ENCODE results near the gene GP5. TPM values are rescaled to one million over a fixed set of nuclear protein-coding genes. Genes with fewer than 3 reads are reported as not detected.

GP5 gene
- total RNA-seq, 4 donors from 2014 or later, result 0.17 to 0.34 TPM; not detected in 2

- WGBS, result 83% methylated on average over 7 of the region's 7 CpGs
- H3K4me1 ChIP-seq, result no peaks in the 10 kb centered on the region
- intact Hi-C loops (cut with DNase I), result no loop called here
- DNase-seq (ENCODE audit: extremely low spot score), result no peak
- no peak overlapping the region for H3K4me3 ChIP-seq
- H3K27ac ChIP-seq (replicated peaks in 1 of 4), result no peak overlapping the region
- H3K27me3 ChIP-seq, result peaks cover 0 to 6% (median 0%) of the 10 kb centered on the region in 4 donors
- no peaks in the 10 kb centered on the region for H3K36me3 ChIP-seq
- no peak for TF ChIP-seq POLR2AphosphoS5 (IDR thresholded peaks at IDR 0.05)
- no peak for TF ChIP-seq CTCF (IDR thresholded peaks at IDR 0.05)
- TF ChIP-seq EP300 (IDR thresholded peaks at IDR 0.05), result no peak
- TF ChIP-seq POLR2A (IDR thresholded peaks at IDR 0.05; ENCODE audit: low read depth), result no peak
- no peaks in the 10 kb centered on the region for H3K9me3 ChIP-seq
Measured at GRCh38 chr3:194355379-194355778, 43.7 kb downstream of the GP5 start.

- H3K36me3 ChIP-seq, result no peaks in the 10 kb centered on the region
- H3K27me3 ChIP-seq, result peaks cover 0 to 6% (median 0%) of the 10 kb centered on the region in 4 donors
- no peaks in the 10 kb centered on the region for H3K9me3 ChIP-seq
- no peak for TF ChIP-seq POLR2AphosphoS5 (IDR thresholded peaks at IDR 0.05)
- TF ChIP-seq POLR2A (IDR thresholded peaks at IDR 0.05; ENCODE audit: low read depth), result no peak
- no peak for TF ChIP-seq EP300 (IDR thresholded peaks at IDR 0.05)
- TF ChIP-seq CTCF (IDR thresholded peaks at IDR 0.05), result no peak
- intact Hi-C loops (cut with DNase I), result no loop called here
- no peaks in the 10 kb centered on the region for H3K4me1 ChIP-seq
- H3K27ac ChIP-seq (replicated peaks in 1 of 4), result no peak overlapping the region
- 61% methylated on average over 2 of the region's 2 CpGs for WGBS
- DNase-seq (ENCODE audit: extremely low spot score), result no peak
- H3K4me3 ChIP-seq, result no peak overlapping the region
Measured at GRCh38 chr3:194354315-194354714, 44.8 kb downstream of the GP5 start.

GRCh38 chr3:194352667-194353246 lies 46.3 kb downstream of the GP5 start:
- intact Hi-C loops (cut with DNase I), result no loop called here
- Histone ChIP-seq H3K27ac (replicated peaks in 1 of 4) (no peak overlapping the region), H3K36me3 (no peaks in the 10 kb centered on the region), H3K4me1 (no peaks in the 10 kb centered on the region), H3K9me3 (no peaks in the 10 kb centered on the region), H3K4me3 (no peak overlapping the region), H3K27me3 (peaks cover 0 to 6% (median 0%) of the 10 kb centered on the region in 4 donors)
- WGBS, result 87% methylated on average over 10 of the region's 10 CpGs
- DNase-seq (ENCODE audit: extremely low spot score), result no peak
- no peak for TF ChIP-seq POLR2AphosphoS5 (IDR thresholded peaks at IDR 0.05)
- no peak for TF ChIP-seq POLR2A (IDR thresholded peaks at IDR 0.05; ENCODE audit: low read depth)
- no peak for TF ChIP-seq CTCF (IDR thresholded peaks at IDR 0.05)
- TF ChIP-seq EP300 (IDR thresholded peaks at IDR 0.05), result no peak

- no peak overlapping the region for H3K4me3 ChIP-seq
- intact Hi-C loops (cut with DNase I), result no loop called here
- H3K4me1 ChIP-seq, result no peaks in the 10 kb centered on the region
- H3K9me3 ChIP-seq, result no peaks in the 10 kb centered on the region
- H3K27me3 ChIP-seq, result peaks cover 0 to 6% (median 0%) of the 10 kb centered on the region in 4 donors
- no peak for DNase-seq (ENCODE audit: extremely low spot score)
- 93% methylated on average over 14 of the region's 14 CpGs for WGBS
- TF ChIP-seq POLR2AphosphoS5 (IDR thresholded peaks at IDR 0.05), result no peak
- TF ChIP-seq CTCF (IDR thresholded peaks at IDR 0.05), result no peak
- TF ChIP-seq POLR2A (IDR thresholded peaks at IDR 0.05; ENCODE audit: low read depth), result no peak
- TF ChIP-seq EP300 (IDR thresholded peaks at IDR 0.05), result no peak
- H3K27ac ChIP-seq (replicated peaks in 1 of 4), result no peak overlapping the region
- H3K36me3 ChIP-seq, result no peaks in the 10 kb centered on the region
Measured at GRCh38 chr3:194351952-194352536, 47.0 kb downstream of the GP5 start.
